Peyer's patch (tissue), 4 donors: ENCODE results near the gene TXNL4B. TPM values are rescaled to one million over a fixed set of nuclear protein-coding genes. Genes with fewer than 3 reads are reported as not detected.
A peak's percentile ranks its signal among the peaks of the same experiment; 100 is the strongest.

Source experiments
- DNase-seq, 3 donors: peaks; one replicate each; pipeline ENCODE4 v3.0.0-alpha.2; 2017 to 2019
- H3K27ac ChIP-seq, 4 donors: fragments of 200-600 bp; sonication (generic); one replicate each; pipeline ENCODE4 v1.5.1; 2016 to 2019
- H3K27me3 ChIP-seq, 2 donors: fragments of 200-600 bp; sonication (generic); one replicate each; pipeline ENCODE4 v1.5.1; 2019
- H3K36me3 ChIP-seq, 3 donors: fragments of 200-600 bp; sonication (generic); one replicate each; pipeline ENCODE4 v1.5.1; 2016 to 2019
- H3K4me1 ChIP-seq, 4 donors: fragments of 200-600 bp; sonication (generic); one replicate each; pipeline ENCODE4 v1.5.1; 2016 to 2019
- H3K4me3 ChIP-seq, 4 donors: fragments of 200-600 bp; sonication (generic); 1 replicate in 3 of 4; 2 replicates in 1 of 4; pipeline ENCODE4 v1.5.1; 2016 to 2019; ENCODE audit warnings: mild to moderate bottlenecking in 1 of 4
- H3K9me3 ChIP-seq, 4 donors: fragments of 200-600 bp; sonication (generic); one replicate each; pipeline ENCODE4 v1.5.1; 2016 to 2019; ENCODE audit warnings: mild to moderate bottlenecking in 1 of 4
- POLR2A ChIP-seq, 2 donors: fragments of 450-650 bp; IDR thresholded peaks; one replicate each; pipeline ENCODE4 v1.5.1; 2017; ENCODE audit warnings: antibody characterized with exemption in 2 of 2, mild to moderate bottlenecking in 2 of 2, moderate library complexity in 2 of 2
- total RNA-seq, 4 donors: library from RNA; depleted of rRNA; stranded (reverse); fragments of >200 nt; gene quantifications; one replicate each; pipeline ENCODE4 v1.1.0, GENCODE V29; 2016
- TF ChIP-seq, protein P1 (sequence below), 6 experiments: fragments of 450-650 bp in 4 of 6; fragments of 200-600 bp in 2 of 6; sonication (generic) in 1 of 6; IDR thresholded peaks; one replicate each; pipeline ENCODE4 v1.5.1; 2017 to 2019; ENCODE audit warnings: antibody characterized with exemption in 6 of 6, mild to moderate bottlenecking in 3 of 6, moderate library complexity in 1 of 6

TXNL4B gene
- 10 to 100 TPM in 3 of 4 donors, 1 to 10 TPM in 1; 7.2 to 40.4 (median 13.4) TPM for total RNA-seq

DNA sequence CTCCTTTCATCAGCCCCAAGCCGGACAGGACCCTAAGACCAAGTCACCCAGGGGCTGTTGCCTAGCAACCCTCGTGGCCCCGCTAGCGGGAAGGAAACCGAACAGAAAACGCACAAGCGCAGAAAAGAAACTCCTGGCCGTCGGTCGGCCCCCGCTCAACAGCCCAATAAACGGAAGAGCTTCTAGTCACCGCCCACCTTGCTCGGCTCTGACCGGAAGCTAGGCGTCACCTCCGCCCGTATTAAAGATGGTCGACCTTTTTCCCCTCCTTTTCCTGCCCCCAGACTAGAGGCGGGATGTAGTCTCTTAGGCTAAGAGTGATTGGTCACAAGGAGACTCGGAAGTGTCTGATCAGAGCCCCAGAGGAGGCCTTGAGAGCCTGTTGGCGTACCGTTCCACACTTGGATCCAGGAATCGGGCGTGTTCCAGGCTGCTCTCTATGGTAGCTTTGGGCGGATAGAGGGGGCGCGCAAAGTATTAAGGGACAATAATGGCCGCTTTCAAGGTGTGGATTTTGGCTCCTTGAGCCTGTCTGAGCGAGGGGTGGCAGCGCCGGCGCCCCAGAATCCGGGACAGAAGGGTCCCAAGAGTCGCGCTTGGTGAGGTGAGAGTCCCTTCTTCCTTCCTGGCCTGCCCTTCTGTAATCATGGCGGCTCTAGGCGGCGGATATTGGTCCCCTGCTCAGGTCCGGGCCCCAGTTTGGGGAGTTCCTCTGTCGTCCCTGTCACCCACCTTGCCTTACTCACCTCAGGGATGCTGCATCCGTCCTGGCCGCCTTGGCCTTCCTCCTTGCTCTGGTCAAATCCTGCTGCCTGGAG is at the start of gene TXNL4B, which contains the start of gene DHX38:
Gene TXNL4B (minus strand): TSS at position 173 of the 818 bp plus-strand sequence. CDS start 2,871 bp downstream, outside the sequence.
Gene DHX38 (plus strand): TSS at position 400 of the 818 bp plus-strand sequence. CDS start 2,311 bp downstream, outside the sequence.
- Histone ChIP-seq H3K9me3 (no peaks in the 10 kb centered on the region), H3K4me3 (peak within 1 kb of the TSS; percentile 79 to 94 (median 89)), H3K36me3 (peaks cover 0 to 47% (median 0%) of the 10 kb centered on the region in 3 donors), H3K4me1 (peaks cover 0 to 33% (median 7%) of the 10 kb centered on the region in 4 donors), H3K27ac (peak within 1 kb of the TSS; percentile 83 to 93 (median 90)), H3K27me3 (no peaks in the 10 kb centered on the region)
- TF ChIP-seq, protein P1, sequence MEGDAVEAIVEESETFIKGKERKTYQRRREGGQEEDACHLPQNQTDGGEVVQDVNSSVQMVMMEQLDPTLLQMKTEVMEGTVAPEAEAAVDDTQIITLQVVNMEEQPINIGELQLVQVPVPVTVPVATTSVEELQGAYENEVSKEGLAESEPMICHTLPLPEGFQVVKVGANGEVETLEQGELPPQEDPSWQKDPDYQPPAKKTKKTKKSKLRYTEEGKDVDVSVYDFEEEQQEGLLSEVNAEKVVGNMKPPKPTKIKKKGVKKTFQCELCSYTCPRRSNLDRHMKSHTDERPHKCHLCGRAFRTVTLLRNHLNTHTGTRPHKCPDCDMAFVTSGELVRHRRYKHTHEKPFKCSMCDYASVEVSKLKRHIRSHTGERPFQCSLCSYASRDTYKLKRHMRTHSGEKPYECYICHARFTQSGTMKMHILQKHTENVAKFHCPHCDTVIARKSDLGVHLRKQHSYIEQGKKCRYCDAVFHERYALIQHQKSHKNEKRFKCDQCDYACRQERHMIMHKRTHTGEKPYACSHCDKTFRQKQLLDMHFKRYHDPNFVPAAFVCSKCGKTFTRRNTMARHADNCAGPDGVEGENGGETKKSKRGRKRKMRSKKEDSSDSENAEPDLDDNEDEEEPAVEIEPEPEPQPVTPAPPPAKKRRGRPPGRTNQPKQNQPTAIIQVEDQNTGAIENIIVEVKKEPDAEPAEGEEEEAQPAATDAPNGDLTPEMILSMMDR (IDR thresholded peaks at IDR 0.05), result peak in 1 of 6 experiments; percentile 6
- TF ChIP-seq POLR2A (IDR thresholded peaks at IDR 0.05), result peak; percentile 83 to 84
- peak; percentile 90 to 97 (median 92) for DNase-seq

DNA sequence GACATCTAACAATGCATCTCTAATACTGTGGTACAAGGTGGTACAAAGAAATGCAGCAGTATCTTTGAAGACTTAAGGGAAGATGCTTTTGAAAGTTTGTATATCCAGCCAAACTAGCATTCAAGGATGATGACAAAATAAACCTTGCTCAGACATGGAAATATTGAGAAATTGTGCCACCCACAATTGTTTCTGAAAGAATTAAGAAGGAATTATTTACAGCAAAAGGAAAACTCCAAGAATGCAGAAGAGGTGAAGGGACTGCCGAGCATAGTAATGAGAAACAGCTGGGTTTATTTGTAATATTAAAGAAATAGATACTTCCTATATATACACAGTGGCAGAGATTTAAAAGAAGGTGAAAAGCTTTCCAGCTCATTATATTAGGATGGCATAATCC is 49.1 kb upstream of the TXNL4B start:
- no peak for DNase-seq
- H3K4me3 ChIP-seq, result no peak overlapping the region
- no peaks in the 10 kb centered on the region for H3K36me3 ChIP-seq
- H3K27me3 ChIP-seq, result no peaks in the 10 kb centered on the region
- no peak overlapping the region for H3K27ac ChIP-seq
- TF ChIP-seq, protein P1 (IDR thresholded peaks at IDR 0.05), result no peak
- TF ChIP-seq POLR2A (IDR thresholded peaks at IDR 0.05), result no peak
- no peaks in the 10 kb centered on the region for H3K4me1 ChIP-seq
- H3K9me3 ChIP-seq, result no peaks in the 10 kb centered on the region

DNA sequence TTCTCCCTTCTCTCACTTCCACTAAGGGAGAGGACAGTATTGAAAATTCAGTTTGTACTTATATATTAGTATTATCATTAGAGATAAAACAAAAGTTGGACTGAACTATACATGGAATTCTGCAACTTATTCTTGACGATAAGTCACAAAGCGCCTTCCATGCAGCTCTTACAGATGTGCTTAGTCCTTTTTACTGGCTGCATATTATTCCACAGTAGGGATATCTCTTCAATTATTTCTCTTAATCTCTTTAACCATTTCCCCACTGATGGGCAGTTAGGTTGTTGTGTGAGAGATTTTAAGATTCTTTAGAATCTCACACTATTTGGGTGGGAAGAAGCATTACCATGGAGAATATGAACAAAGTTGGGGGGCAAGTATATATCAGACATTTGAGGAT is 46.5 kb upstream of the TXNL4B start:
- DNase-seq, result no peak
- H3K4me3 ChIP-seq, result no peak overlapping the region
- H3K9me3 ChIP-seq, result no peaks in the 10 kb centered on the region
- TF ChIP-seq POLR2A (IDR thresholded peaks at IDR 0.05), result no peak
- TF ChIP-seq, protein P1 (IDR thresholded peaks at IDR 0.05), result no peak
- no peak overlapping the region for H3K27ac ChIP-seq
- H3K36me3 ChIP-seq, result no peaks in the 10 kb centered on the region
- no peaks in the 10 kb centered on the region for H3K27me3 ChIP-seq
- no peaks in the 10 kb centered on the region for H3K4me1 ChIP-seq

DNA sequence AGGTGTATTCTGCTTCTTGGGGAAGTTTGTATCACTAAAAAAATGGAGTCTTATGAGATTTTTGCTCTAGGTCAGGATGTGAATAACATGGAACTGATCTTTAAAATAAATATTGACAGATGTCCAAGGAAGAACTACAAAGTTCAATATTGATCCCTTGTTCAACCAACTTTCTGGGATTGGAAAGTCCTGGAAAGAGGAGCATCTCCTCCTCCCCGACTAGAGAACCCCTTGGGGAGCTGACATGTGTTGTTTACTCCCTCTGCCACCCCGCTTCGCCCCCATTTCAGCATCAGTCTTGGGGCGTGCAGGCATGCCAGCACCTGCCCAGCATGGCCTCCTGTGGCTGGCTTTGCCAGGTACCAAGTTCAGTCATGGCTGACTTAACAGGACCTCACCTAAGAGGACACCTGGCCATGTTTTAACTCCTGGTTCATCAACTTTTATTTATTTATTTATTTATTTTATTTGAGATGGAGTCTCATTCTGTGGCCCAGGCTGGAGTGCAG is 44.7 kb upstream of the TXNL4B start:
- no peaks in the 10 kb centered on the region for H3K36me3 ChIP-seq
- TF ChIP-seq, protein P1 (IDR thresholded peaks at IDR 0.05), result no peak
- TF ChIP-seq POLR2A (IDR thresholded peaks at IDR 0.05), result no peak
- no peak overlapping the region for H3K27ac ChIP-seq
- no peaks in the 10 kb centered on the region for H3K27me3 ChIP-seq
- DNase-seq, result no peak
- no peaks in the 10 kb centered on the region for H3K9me3 ChIP-seq
- no peaks in the 10 kb centered on the region for H3K4me1 ChIP-seq
- no peak overlapping the region for H3K4me3 ChIP-seq

DNA sequence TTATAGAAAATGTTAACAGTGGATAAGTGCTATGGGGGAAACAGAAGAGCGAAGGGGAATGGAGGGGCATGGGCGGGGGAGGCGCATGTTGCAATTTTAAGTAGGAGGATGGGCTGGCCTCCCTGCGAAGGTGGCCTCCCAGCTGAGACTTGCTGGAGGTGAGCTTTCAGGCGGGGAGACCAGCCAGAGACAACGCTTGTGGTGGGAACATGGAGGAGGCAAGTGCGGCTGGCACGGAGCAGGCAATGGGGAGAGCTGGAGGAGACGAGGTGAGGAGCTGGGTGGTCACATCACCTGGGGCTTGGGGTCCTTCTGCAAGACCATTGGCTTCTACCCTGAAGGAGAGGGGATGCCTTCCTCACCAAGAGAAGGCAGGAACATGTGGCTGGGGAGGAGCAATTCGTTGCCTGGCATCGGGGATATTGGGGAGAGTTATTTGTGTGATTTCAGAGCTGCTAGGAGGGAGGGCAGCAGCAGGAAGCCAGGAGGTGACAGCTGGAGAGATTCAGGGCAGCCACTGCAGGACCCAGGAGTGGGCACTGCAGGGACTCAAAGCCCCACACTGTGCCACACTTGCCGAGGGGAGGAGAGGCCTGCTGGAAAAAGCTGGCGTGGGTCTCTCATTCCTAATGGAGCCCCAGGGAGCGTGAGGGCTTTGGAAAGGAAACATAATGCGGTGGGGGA is 44.1 kb upstream of the TXNL4B start:
- Histone ChIP-seq H3K4me3 (no peak overlapping the region), H3K27me3 (no peaks in the 10 kb centered on the region), H3K27ac (no peak overlapping the region), H3K36me3 (no peaks in the 10 kb centered on the region), H3K4me1 (no peaks in the 10 kb centered on the region), H3K9me3 (no peaks in the 10 kb centered on the region)
- TF ChIP-seq, protein P1 (IDR thresholded peaks at IDR 0.05), result no peak
- no peak for DNase-seq
